Dermis microvascular lymphatic vessel endothelial cell (primary cell): Measurements from ENCODE around the gene BAIAP2L1. TPM values are rescaled to one million over a fixed set of nuclear protein-coding genes. Genes with fewer than 3 reads are reported as not detected.
"Not testable (repeated sequence)": the region's sequence is repeated elsewhere in the genome, so short reads cannot be mapped to it uniquely, and the experiment has no call there.

Experiments used
- DNase-seq, 2 donors: peaks; one replicate each; pipeline versions ENCODE4 v3.0.0 to v3.0.0-alpha.2; 2010; ENCODE audit warnings: low read depth in 2 of 2
- total RNA-seq: library from RNA; depleted of rRNA; stranded (reverse); fragments of >200 nt; gene quantifications from 2 replicates; pipeline ENCODE4 v1.2.1, GENCODE V29; 2014

Gene BAIAP2L1
- total RNA-seq, 1 donor from 2014 or later = 0.26 TPM

DNA sequence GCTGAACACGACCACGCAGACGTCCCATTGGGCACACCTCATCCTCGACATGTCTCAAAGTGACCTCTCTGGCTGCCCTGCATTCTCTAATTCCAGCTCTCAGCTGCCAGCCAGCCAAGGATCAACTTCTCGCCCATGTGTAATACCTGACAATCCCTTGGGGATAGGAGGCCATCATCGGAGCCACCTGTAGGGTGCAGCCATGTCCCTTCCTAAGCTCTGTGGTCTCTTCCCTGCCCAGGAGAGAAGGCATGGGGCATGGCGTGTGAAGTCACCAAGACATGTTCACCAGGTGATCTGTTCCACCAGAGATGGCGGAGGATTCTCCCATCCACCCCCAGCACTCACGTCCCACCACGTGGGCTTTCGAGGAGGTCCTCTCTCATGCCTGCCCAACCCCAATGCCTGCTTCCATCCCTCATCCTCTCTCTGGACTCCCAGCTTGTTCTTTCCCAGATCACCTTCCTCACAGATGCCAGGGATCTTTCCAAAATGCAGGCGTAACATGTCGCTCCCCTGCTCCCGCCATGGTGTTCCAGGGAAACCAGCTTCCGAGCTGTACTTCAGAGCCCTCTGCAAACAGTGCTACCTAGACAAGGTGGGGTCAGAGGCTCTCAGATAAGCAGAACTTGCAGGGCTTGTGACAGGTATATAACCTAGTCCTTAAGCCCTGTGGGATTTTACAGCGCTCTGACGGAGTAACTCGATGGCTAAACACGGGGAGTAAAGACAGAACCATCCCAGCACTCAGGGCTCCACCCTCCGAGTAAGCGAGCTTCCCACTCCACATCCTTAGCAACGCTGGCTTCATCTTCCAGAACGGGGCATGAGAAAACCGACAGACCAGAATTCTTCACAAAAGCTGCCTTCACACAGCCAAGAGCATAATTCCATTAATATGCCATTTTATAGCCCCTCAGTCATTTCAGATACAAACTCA is 78.3 kb downstream of the BAIAP2L1 start:
- no peak for DNase-seq

DNA sequence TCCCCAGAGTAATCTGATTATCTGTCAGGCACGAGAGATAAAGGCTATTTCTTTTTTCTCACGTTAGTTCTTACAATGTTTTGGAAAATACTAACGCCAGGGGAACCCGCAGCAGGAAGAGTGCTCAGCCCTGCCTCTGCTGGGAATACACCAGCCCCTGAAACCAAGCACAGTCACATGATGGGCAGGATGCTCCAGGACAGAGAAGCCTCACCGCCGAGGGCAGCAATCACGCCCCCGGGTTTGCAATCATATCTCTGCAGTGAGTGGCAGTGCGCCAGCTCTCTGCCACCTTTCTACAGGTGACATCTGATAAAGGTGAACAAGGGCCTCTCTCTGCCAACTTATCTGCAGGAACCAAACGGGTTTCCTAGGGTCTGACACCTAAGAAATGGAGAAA is 79.6 kb downstream of the BAIAP2L1 start:
- peak; percentile 6 to 31 for DNase-seq

DNA sequence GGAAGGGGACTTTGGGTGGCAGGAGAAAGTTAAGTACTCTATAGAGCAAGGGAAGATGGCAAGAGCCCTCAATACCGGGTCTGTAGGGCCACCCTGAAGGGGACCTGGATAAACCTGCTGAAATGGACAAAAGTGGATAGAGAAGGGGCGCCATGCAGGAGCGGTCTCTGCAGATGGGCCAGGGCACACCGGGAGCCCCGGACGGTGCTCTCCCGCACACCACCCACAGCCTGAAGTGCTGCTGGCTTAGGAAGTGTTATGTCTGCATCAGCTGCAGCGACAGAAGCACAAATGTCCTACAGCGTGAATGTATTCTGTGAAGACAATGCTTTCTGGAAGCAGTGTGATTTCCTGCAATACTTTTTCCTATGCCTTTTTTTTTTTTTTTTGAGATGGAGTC is 81.7 kb downstream of the BAIAP2L1 start:
- no peak for DNase-seq

DNA sequence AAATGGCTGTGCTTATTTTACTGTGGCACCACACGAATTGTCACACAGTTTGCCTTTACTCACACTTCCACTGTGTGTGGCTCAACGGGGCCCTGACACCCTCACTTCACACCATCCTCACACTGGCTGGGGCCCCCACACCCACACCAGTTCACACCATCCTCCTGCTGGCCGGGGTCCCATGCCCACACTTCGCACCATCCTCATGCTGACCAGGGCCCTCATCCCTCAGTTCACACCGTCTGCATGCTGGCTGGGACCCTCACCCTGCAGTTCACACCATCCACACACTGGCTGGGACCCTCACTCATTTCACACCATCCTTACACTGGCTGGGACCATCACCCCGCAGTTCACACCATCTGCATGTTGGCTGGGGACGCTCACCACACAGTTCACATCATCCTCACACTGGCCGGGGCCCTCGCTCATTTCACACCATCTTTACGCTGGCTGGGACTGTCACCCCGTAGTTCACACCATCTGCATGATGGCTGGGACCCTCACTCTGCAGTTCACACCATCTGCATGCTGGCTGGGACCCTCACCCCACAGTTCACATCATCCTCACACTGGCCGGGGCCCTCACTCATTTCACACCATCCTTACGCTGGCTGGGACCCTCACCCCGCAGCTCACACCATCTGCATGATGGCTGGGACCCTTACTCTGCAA is 83.4 kb downstream of the BAIAP2L1 start:
- DNase-seq = no peak

DNA sequence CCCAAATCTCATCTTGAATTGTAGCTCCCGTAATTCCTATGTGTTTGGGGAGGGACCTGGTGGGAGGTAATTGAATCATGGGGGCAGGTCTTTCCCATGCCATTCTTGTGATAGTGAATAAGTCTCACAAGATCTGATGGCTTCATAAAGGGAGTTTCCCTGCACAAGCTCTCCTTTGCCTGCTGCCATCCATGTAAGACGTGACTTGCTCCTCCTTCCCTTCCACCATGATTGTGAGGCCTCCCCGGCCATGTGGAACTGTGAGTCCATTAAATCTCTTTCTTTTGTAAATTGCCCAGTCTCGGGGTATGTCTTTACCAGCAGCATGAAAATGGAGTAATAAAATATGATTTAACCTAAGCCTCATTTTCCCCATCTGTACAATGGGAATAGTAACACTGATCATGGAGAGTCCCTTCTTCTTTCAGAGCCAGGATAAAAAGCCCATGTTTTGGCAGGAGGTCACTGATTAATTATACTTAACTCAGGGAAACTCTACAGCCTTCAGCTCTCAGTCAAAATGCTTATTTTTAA is 84.8 kb downstream of the BAIAP2L1 start:
- not testable (repeated sequence) for DNase-seq

DNA sequence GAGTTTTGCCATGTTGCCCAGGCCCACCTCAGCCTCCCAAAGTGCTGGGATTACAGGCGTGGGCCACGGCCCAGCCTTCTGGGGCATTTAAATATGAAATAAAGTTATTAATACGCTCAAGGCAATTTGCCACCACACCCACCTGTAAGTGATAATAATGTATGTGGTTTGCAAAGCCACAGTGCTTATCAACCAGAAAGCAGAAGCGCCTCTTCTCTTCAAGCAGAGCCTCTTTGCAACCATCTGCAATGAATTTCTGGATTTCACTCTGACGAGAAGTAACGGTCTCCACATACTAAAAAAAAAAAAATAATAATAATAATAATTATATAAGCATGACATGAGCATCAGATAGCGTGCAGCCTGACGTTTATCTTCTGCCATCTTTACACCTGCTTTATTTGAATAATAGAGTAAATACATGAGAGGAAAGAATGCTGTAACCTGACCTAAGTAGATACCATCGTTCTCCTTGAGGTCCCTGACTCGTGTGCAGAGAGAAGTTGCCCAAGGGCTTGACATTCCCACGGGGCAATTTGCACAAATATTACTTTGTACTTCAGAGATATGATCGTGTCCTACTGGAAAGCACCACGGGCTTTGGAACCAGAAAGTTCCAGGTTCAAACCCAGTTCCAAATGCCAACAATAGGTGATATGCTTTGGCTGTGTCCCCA is 85.4 kb downstream of the BAIAP2L1 start:
- DNase-seq = no peak

DNA sequence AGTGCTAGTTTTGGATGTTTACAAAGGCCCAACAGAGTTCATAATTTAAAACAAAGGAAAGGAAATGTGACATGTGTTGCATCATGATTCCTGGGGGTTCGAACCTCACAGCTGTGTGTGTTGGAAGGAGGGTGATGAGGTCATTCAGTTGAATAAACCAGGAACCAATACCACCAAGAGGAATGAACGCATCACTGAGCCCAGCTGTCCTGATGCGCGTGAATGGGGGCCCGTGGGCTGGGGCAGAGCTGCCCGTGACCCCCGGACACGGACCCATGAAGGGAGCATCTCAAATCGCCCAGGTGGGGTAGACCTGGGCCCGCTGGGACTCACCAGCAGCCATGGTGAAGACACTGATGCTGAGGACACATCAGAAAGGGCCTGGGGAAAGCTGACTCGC is 86.4 kb downstream of the BAIAP2L1 start:
- DNase-seq = no peak

DNA sequence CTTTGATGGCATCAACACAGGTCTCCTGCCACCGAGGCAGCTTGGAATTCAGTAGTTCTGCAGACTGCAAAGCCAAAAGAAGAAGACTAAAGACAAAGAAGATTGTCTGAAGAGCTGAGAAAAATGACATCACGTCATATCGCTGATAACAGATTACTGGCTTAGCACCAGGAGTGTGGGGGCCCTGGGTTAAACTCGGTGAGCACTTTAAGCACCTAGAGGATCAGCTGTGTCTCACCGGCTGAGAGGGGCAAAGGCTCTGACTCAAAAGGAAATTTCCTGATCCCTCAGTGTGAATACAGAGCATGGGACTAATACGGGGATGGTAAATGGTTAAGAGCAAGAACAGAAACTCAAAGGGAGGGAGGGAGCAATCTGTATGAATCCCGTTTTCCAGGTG is 88.7 kb downstream of the BAIAP2L1 start:
- no peak for DNase-seq

DNA sequence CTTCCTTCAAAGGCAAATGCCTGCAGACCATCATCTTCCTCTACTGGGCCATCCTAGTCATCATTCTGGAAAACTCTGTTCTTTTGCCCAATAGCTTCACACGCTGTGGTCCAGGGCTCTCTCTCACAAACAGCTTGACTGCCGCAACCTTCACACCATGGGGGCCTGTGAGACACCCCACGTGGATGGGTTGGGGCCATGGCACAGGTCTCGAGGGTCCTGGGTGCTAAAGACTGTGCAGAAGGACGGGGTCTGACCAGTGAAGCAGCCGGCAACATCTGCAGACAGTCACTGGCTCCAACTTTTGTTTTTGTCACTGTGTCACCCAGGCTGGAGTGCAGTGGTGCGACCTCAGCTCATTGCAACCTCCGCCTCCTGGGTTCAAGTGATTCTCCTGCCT is 91.3 kb downstream of the BAIAP2L1 start:
- no peak for DNase-seq

DNA sequence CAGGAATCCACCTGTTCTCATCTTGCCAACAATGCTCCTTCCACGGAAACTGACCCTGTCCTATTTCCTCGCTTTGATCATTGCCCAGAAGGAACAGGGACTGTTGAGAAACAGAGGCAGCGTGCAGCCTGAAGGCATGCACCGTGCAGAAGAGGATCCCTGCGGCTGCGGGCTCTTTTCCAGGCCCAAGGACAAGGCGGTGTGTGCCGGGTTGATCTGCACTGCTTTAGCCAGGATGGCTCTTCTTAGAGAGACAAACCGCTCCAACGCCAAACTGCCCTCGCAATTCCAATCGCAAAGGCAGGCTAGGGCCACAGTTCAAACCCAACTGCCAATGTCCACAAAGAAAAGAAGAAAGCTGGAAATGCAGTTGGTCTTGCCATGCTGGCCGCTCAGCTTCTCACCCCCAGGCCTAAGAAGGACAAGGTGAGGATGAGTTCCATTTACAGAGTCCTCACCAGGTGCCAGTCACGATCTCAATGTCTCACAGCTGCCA is 92.9 kb downstream of the BAIAP2L1 start:
- DNase-seq = no peak

DNA sequence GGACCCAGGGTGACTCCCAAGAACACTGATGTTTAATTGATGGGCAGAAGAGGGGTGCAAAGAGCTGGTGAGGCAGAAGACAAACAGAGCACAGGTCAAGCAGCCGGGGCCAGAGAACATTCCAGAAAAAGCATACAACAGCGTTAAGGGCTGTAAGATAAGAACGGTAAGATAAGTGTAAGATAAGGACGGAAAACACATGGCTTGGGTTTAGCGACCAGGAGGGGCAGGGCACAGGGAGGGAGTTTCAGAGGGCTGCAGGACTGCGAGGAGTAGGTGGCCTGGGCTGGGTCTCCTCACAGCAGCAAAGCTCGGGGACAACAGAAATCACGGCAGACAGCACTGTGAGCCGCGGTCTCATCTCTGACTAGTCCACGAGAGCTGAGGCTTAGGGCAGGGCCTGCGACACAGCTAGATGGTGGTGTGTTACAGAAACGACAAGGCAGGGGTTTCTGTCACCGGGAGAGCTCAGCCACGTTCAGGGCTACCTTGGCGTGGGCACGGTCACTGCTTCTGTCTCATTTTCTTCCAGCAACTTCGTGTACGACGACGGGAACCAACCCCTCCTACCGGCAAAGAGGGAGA is 94.8 kb downstream of the BAIAP2L1 start:
- no peak for DNase-seq

DNA sequence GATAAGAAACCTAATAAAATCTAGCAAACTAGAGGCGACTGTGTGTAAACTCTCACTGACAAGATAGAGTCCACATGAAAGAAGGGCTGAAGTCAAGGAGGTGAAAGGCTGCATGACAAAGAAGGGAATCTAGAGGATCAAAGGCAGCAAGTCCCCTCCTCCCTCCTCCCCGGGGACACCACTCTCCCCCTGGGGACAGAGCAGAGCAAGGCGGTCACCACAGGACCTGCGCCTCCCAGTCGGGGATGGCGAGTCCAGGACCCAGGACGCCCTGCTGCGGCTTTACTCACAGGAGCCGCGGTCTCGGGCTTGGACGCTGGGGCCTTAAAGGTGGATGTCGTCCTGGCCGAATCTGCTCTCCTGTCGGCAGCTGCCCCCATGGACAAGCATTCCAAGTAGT is 97.0 kb downstream of the BAIAP2L1 start:
- DNase-seq = no peak

DNA sequence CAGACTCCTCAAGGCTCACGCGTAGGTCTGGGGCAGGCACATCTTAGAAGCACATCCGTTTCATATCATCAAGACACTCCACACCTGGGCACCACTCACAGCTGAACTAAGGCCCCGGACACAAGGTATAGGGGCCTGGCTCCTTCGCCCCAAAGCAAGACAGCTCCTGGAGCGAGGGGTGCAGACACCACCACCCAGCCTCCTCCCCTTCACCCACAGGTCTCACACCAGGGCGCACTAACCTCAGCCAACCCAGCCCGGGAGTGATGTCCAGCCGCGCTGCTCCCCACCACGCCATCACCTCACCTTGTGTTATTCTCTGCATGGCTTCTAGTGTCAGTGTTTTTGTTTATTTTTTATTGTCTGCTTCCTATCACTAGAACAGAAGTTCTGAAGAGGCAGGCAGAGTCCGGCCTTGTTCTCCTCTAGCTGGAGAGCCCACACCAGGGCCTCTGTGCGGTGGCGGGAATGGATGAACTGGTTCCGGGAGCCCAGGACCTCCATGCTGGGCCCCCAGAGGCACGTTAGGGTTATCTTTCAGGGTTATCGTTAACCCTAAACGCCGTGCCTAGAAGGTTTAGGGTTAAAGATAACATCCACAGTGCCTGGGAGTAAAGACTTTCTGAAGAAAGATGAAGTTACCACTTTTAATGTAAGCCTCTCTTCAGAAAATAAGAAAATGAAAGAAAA is 97.6 kb downstream of the BAIAP2L1 start:
- DNase-seq = no peak

DNA sequence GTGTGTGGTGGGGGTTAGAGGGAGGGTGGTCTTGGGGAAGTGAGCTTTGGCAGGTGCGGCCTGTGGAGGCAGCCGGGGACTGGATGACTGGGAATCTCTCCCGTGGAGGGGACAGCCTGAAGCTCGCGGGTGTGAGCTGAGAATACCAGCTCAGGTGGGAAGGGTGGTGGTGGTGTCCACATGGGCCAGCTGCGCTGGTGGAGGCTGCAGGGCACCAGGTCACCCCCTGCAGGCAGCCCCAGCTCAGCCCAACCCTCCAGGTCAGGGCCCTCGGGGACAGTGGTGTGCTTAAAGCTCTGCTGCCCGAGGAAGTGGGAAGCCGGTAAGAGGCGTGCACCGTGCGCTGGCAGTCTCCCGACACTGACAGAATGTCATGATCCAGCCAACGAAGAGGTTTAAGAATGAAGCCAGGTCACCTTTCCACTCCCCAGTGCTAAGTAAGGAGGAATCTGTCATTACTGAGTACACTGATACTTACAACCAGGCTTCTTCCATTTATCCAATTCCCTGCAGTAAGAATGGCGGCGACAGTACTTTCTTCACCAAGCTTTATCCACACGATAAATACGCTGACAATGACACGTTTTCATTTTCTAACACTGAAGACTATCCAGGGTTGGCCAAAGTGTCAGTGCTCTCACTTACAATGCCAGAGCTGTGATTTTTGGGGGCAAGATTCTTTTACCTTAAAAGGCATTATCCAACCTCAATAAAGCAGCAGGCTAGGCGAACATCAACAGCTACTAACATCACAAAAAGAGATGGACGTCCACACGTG is 99.0 kb downstream of the BAIAP2L1 start:
- no peak for DNase-seq

DNA sequence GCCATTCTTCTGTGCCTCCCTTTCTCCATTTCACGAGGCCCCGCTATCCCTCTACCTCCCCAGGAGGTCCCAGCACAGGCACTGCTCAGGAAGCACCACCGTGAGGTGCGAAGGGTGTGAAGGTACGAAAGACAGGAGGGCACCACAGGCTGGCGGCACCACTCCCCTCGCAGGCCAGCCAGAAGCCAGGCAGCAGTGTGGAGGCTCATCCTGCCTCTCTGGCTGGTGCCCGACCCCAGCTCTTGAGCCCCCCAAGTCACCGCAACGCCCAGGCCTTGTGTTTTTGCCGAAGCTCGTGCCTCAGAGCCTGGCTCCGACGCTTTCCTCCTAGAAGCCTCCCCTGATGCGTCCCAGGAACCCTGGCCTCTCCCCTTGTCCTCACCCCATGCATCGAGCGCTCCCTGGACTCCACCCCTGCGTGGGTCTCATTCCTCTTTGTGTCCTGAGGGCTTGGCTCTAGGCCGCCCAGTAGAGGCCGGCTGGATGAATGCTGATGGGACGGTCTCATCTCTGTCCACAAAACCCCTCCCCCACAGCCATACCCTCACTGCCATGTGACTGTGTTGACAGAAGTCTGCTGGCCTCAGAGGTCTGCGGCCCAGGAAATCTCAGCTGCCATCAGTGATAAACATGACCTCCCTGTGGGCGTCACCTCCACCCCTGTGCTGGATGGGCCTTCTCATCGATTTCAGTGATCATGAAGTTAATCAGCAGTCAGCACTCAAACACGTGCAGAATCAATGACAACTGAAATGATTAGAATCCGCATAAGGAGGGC is 100.1 kb downstream of the BAIAP2L1 start:
- DNase-seq = no peak

DNA sequence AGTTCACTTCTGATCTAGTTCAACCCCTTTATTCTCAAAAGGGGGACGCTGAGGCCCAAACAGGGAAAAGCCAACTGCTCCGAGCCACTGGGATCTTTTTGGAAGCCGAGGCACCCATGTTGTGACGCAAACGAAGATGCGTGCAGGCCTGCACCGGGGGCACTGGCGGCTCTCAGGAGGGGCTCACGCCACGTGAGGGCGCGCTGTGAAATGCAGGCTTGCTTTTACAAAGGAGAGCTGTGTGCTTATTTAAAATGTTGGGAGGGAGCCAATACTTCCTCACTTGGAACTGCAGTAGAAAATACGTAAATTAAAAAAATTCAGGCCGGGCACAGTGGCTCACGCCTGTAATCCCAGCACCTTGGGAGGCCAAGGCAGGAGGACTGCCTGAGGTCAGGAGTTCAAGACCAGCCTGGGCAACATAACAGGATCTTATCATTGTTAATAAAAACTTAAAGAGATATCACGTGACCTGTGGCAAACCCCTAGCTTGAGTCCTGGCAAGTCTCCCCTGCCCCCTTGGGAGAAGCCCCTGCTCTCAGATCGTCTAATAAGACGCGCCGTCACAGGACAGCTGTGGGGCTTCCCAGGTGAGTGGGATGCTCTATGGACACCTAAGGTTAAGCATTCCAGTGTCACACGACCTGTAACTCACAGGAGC is 103.1 kb downstream of the BAIAP2L1 start:
- no peak for DNase-seq

DNA sequence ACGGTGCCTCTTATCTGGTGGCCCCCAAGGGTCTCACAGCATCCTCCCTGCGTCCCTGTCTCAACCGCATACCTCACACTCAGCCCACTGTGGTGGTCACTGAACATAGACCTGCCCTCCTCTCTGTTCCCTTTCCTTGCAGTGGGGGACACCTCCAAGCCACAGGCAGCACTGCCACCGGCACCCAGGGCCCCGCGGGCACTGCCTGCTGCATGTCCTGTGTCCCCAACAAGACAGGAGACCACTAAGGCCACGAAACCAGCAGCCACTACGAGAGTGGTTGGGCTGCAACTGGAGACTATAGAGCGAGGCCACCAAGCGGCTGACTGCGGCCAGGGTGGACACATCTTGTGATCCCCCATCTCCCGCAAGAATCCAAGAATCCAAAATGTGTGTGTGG is 104.1 kb downstream of the BAIAP2L1 start:
- no peak for DNase-seq

DNA sequence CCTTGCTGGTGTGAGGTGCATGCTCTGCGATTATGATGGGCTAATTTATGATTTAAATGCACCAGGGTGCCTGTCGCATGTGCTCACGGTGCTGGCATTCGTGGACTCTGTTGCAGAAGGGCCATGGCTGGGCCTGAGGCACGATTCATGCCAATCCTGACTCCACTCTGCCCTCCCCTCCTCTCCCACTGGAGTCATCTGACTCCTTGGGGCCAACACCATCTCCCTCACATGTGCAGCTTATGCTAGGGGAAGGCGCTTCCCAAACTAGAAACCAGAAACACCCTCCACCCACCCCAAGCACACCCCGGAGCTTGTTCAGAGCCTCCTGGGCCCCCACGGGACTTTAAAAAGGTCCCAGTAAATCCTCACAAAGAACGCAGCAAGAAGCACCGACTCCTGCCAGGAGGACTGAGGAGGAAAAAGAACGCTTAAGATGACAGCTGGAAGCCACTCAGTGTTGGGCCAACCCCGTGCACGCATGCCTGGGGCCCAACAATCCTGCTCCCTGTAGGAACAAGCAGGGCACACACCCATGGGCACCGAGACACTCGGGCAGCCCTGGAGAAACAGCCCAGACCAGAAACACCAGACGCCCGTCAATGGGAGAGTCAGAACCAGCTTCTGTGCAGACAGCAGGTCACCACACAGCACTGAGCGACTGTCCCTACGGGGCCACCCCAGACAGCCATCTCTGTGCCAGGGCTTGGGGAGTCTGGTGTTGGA is 105.3 kb downstream of the BAIAP2L1 start:
- no peak for DNase-seq
